H9 (cell line): ENCODE measurements around the gene SMARCAL1. TPM values are rescaled to one million over a fixed set of nuclear protein-coding genes. Genes with fewer than 3 reads are reported as not detected.

Experiments
- DNase-seq: peaks from one replicate; pipeline ENCODE4 v3.0.0-alpha.2; 2017
- H2AFZ ChIP-seq: one replicate; pipeline ENCODE4 v1.6.1; 2013; ENCODE audit warnings: mild to moderate bottlenecking, low read length, control low read depth, moderate library complexity
- H2AK5ac ChIP-seq: 2 replicates; pipeline ENCODE4 v1.6.1; 2013; ENCODE audit warnings: low read length, control low read depth, mixed read lengths; ENCODE audit not compliant: insufficient read length
- H2BK120ac ChIP-seq: one replicate; pipeline ENCODE4 v1.6.1; 2013; ENCODE audit warnings: low read depth, mild to moderate bottlenecking, low read length, control low read depth, inconsistent platforms; ENCODE audit not compliant: poor library complexity, severe bottlenecking
- H2BK12ac ChIP-seq: 2 replicates; pipeline ENCODE4 v1.6.1; 2013; ENCODE audit warnings: low read length, control low read depth, mixed read lengths, low read depth; ENCODE audit not compliant: insufficient read length
- H2BK15ac ChIP-seq: 2 replicates; pipeline ENCODE4 v1.6.1; 2013; ENCODE audit warnings: low read depth, low read length, control low read depth
- H2BK20ac ChIP-seq: one replicate; pipeline ENCODE4 v1.6.1; 2013; ENCODE audit warnings: low read depth, mild to moderate bottlenecking, low read length, control low read depth, inconsistent platforms; ENCODE audit not compliant: poor library complexity, severe bottlenecking
- H2BK5ac ChIP-seq: 2 replicates; pipeline ENCODE4 v1.6.1; 2013; ENCODE audit warnings: low read length, control low read depth, mixed read lengths; ENCODE audit not compliant: insufficient read length
- H3K14ac ChIP-seq: 2 replicates; pipeline ENCODE4 v1.6.1; 2013; ENCODE audit warnings: low read length, control low read depth; ENCODE audit not compliant: insufficient read depth
- H3K18ac ChIP-seq: 2 replicates; pipeline ENCODE4 v1.6.1; 2013; ENCODE audit warnings: low read depth, mild to moderate bottlenecking, mixed read lengths, low read length, control low read depth; ENCODE audit not compliant: insufficient read length
- H3K23ac ChIP-seq: 2 replicates; pipeline ENCODE4 v1.6.1; 2013; ENCODE audit warnings: low read length, control low read depth, mixed read lengths, low read depth; ENCODE audit not compliant: insufficient read length
- H3K23me2 ChIP-seq: 2 replicates; pipeline ENCODE4 v1.6.1; 2013; ENCODE audit warnings: low read depth, mild to moderate bottlenecking, mixed read lengths, low read length, control low read depth; ENCODE audit not compliant: insufficient read length, poor library complexity, severe bottlenecking
- H3K27ac ChIP-seq: 2 replicates; pipeline ENCODE4 v1.5.1; 2013; ENCODE audit warnings: low read length, control low read depth, mixed read lengths, low read depth; ENCODE audit not compliant: insufficient read length
- H3K27me3 ChIP-seq: 2 replicates; pipeline ENCODE4 v1.6.1; 2013; ENCODE audit warnings: low read length, control low read depth, inconsistent platforms; ENCODE audit not compliant: insufficient read depth
- H3K4ac ChIP-seq: 2 replicates; pipeline ENCODE4 v1.6.1; 2013; ENCODE audit warnings: low read depth, mild to moderate bottlenecking, control low read depth, inconsistent platforms, low read length, moderate library complexity
- H3K4me1 ChIP-seq: 2 replicates; pipeline ENCODE4 v1.6.1; 2013; ENCODE audit warnings: low read length, control low read depth, inconsistent platforms; ENCODE audit not compliant: insufficient read depth
- H3K4me2 ChIP-seq: 2 replicates; pipeline ENCODE4 v1.6.1; 2013; ENCODE audit warnings: low read length, control low read depth, mixed read lengths; ENCODE audit not compliant: insufficient read length, insufficient read depth
- H3K56ac ChIP-seq: 2 replicates; pipeline ENCODE4 v1.6.1; 2013; ENCODE audit warnings: low read depth, mild to moderate bottlenecking, mixed read lengths, low read length, control low read depth; ENCODE audit not compliant: insufficient read length
- H3K79me1 ChIP-seq: 2 replicates; pipeline ENCODE4 v1.6.1; 2013; ENCODE audit warnings: low read depth, mild to moderate bottlenecking, moderate library complexity, low read length, control low read depth, inconsistent platforms; ENCODE audit not compliant: insufficient read depth, poor library complexity, severe bottlenecking
- H3K79me2 ChIP-seq: 2 replicates; pipeline ENCODE4 v1.6.1; 2013; ENCODE audit warnings: low read length, control low read depth, inconsistent platforms; ENCODE audit not compliant: insufficient read depth
- H3K9ac ChIP-seq: 2 replicates; pipeline ENCODE4 v1.6.1; 2013; ENCODE audit warnings: low read length, control low read depth, mixed read lengths; ENCODE audit not compliant: insufficient read length; ENCODE audit errors: extremely low read depth
- H3K9me3 ChIP-seq: one replicate; pipeline ENCODE4 v1.6.1; 2013; ENCODE audit warnings: low read depth, low read length, inconsistent platforms; ENCODE audit not compliant: control insufficient read depth
- H3T11ph ChIP-seq: one replicate; pipeline ENCODE4 v1.6.1; 2013; ENCODE audit warnings: mild to moderate bottlenecking, low read length, control low read depth, inconsistent platforms
- H4K20me1 ChIP-seq: one replicate; pipeline ENCODE4 v1.6.1; 2013; ENCODE audit not compliant: control insufficient read depth, insufficient read length, insufficient read depth
- H4K5ac ChIP-seq: 2 replicates; pipeline ENCODE4 v1.6.1; 2013; ENCODE audit warnings: low read depth, mild to moderate bottlenecking, mixed read lengths, low read length, control low read depth; ENCODE audit not compliant: insufficient read length
- H4K8ac ChIP-seq: replicated peaks from 2 replicates; pipeline ENCODE4 v1.6.1; 2013; ENCODE audit warnings: low read length, control low read depth, mixed read lengths, low read depth; ENCODE audit not compliant: insufficient read length
- H4K91ac ChIP-seq: 2 replicates; pipeline ENCODE4 v1.6.1; 2013; ENCODE audit warnings: low read depth, mild to moderate bottlenecking, moderate library complexity, mixed read lengths, low read length, control low read depth; ENCODE audit not compliant: insufficient read length
- H3K27ac Mint-ChIP-seq, 3 experiments: 2 replicates in 2 of 3; 3 replicates in 1 of 3; pipeline ENCODE4 v1.8.0; 2020 to 2021; ENCODE audit warnings: mixed read lengths in 3 of 3, mild to moderate bottlenecking in 1 of 3, moderate library complexity in 1 of 3
- H3K27me3 Mint-ChIP-seq: 2 replicates; pipeline ENCODE4 v1.8.0; 2021; ENCODE audit warnings: low read depth, mild to moderate bottlenecking, moderate library complexity, mixed read lengths
- H3K36me3 Mint-ChIP-seq, 3 experiments: 2 replicates in 2 of 3; 3 replicates in 1 of 3; pipeline ENCODE4 v1.8.0; 2020 to 2021; ENCODE audit warnings: low read depth in 3 of 3, mixed read lengths in 3 of 3; ENCODE audit not compliant: insufficient read depth in 1 of 3
- H3K4me1 Mint-ChIP-seq, 2 experiments: 2 replicates each; pipeline ENCODE4 v1.8.0; 2020; ENCODE audit warnings: mixed read lengths in 2 of 2
- H3K4me3 Mint-ChIP-seq, 2 experiments: 2 replicates in 1 of 2; 3 replicates in 1 of 2; pipeline ENCODE4 v1.8.0; 2020 to 2021; ENCODE audit warnings: mild to moderate bottlenecking in 2 of 2, mixed read lengths in 2 of 2, moderate library complexity in 1 of 2
- H3K9me3 Mint-ChIP-seq, 2 experiments: 2 replicates in 1 of 2; 3 replicates in 1 of 2; pipeline ENCODE4 v1.8.0; 2020; ENCODE audit warnings: mild to moderate bottlenecking in 2 of 2, mixed read lengths in 2 of 2, moderate library complexity in 1 of 2
- WGBS: extraction: QIAGEN DNeasy Blood & Tissue Kit; methylation state at CpG from one replicate; pipeline ENCODE4 v1.1.7; 2013; ENCODE audit warnings: missing lambda C conversion rate, low lambda C conversion rate, mixed read lengths; ENCODE audit not compliant: insufficient read length; ENCODE audit errors: extremely low coverage; 5-methylcytosine and 5-hydroxymethylcytosine counted together
- total RNA-seq: library from RNA; stranded (reverse); gene quantifications from 2 replicates; pipeline ENCODE4 v1.2.1, GENCODE V29; 2021
- TF ChIP-seq, protein P1 (sequence below): fragments of 200-600 bp; sonication (generic); conservative IDR thresholded peaks from 3 replicates; pipeline ENCODE4 v1.8.0; 2021; ENCODE audit warnings: antibody characterized with exemption, mild to moderate bottlenecking

SMARCAL1 gene
- total RNA-seq, 1 experiment from 2014 or later = 16.5 TPM

- no peak overlapping the region for H3K18ac ChIP-seq
- no peak overlapping the region for H2BK5ac ChIP-seq
- no peak overlapping the region for H2BK20ac ChIP-seq
- H3K23me2 ChIP-seq = no peaks in the 10 kb centered on the region
- Mint-ChIP-seq H3K9me3 (no peaks in the 10 kb centered on the region), H3K4me3 (no peak overlapping the region), H3K36me3 (no peaks in the 10 kb centered on the region), H3K27me3 (no peaks in the 10 kb centered on the region), H3K4me1 (peaks cover 3 to 9% of the 10 kb centered on the region in 2 experiments; a peak in 3 of 4 replicates), H3K27ac (no peak overlapping the region)
- no peaks in the 10 kb centered on the region for H4K20me1 ChIP-seq
- H3K9me3 ChIP-seq = no peaks in the 10 kb centered on the region
- no peak for DNase-seq
- H3K56ac ChIP-seq = no peak overlapping the region
- TF ChIP-seq, protein P1, sequence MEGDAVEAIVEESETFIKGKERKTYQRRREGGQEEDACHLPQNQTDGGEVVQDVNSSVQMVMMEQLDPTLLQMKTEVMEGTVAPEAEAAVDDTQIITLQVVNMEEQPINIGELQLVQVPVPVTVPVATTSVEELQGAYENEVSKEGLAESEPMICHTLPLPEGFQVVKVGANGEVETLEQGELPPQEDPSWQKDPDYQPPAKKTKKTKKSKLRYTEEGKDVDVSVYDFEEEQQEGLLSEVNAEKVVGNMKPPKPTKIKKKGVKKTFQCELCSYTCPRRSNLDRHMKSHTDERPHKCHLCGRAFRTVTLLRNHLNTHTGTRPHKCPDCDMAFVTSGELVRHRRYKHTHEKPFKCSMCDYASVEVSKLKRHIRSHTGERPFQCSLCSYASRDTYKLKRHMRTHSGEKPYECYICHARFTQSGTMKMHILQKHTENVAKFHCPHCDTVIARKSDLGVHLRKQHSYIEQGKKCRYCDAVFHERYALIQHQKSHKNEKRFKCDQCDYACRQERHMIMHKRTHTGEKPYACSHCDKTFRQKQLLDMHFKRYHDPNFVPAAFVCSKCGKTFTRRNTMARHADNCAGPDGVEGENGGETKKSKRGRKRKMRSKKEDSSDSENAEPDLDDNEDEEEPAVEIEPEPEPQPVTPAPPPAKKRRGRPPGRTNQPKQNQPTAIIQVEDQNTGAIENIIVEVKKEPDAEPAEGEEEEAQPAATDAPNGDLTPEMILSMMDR = no peak
- no peak overlapping the region for H3K14ac ChIP-seq
- H3K4ac ChIP-seq = no peak overlapping the region
- no peaks in the 10 kb centered on the region for H3K79me2 ChIP-seq
- no CpG with 5 or more reads among the region's 1 CpG for WGBS
- H4K5ac ChIP-seq = no peak overlapping the region
- H3K27me3 ChIP-seq = no peaks in the 10 kb centered on the region
- no peak overlapping the region for H4K91ac ChIP-seq
- H3K9ac ChIP-seq = no peak overlapping the region
- H2BK15ac ChIP-seq = no peak overlapping the region
- no peak overlapping the region for H3K23ac ChIP-seq
- H3K79me1 ChIP-seq = no peaks in the 10 kb centered on the region
- H2BK120ac ChIP-seq = no peak overlapping the region
- no peak overlapping the region for H3T11ph ChIP-seq
- no peak overlapping the region for H2AK5ac ChIP-seq
- H3K4me1 ChIP-seq = no peaks in the 10 kb centered on the region; the same call in 1 of the 2 replicates
- H2BK12ac ChIP-seq = no peak overlapping the region
- peak overlapping the region; percentile 38 for H4K8ac ChIP-seq
- H3K27ac ChIP-seq = no peak overlapping the region
- no peak overlapping the region for H3K4me2 ChIP-seq
- H2AFZ ChIP-seq = no peak overlapping the region
Measured at GRCh38 chr2:216399621-216400020, 12.7 kb upstream of the SMARCAL1 start.
